GM18519 (cell line): ENCODE results near the gene OSGIN1.

Experiments used
- ATAC-seq: cut with Tn5 transposase; IDR thresholded peaks from one replicate; pipeline ENCODE4 v1.9.1; 2021; ENCODE audit warnings: mild to moderate bottlenecking, moderate library complexity; ENCODE audit not compliant: unreplicated experiment, low FRiP score

Gene OSGIN1

DNA sequence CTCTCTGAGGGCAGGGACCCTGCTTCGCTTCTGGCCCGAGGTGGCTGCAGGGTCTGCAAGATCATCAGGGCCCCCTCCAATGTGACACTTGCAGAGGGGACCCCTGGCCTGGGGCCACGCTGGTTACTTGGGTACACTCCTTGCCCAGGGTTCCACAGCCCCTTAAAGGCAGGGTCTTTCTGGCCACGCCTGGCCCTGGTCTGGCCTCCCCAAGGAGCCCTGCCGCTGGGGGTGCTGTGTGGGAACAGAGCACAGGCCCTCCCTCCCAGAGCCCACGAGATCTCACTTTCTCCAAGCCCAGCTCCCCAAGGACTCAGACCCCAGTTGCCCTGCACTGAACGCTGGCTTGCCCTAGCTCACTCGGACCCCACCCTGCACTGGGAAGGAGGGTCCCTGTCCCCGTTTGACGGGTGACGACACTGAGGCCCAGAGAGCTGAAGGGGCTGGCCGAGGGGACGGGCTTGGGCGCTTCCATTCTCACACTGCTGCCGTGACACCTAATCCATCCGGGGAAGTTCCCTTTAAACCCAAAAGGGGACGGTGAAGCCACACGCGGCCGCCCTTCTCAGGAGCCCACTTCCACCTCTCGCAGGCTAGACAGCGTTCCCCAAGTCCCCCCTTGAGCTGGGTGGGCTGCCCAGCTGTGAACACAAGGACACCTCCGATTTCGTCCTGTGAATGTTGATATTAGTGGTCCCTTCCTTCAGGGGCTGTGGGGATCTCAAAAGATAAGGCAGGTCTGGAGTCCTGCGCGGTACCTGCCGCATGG, 26.9 kb upstream of the OSGIN1 start:
- no peak for ATAC-seq

DNA sequence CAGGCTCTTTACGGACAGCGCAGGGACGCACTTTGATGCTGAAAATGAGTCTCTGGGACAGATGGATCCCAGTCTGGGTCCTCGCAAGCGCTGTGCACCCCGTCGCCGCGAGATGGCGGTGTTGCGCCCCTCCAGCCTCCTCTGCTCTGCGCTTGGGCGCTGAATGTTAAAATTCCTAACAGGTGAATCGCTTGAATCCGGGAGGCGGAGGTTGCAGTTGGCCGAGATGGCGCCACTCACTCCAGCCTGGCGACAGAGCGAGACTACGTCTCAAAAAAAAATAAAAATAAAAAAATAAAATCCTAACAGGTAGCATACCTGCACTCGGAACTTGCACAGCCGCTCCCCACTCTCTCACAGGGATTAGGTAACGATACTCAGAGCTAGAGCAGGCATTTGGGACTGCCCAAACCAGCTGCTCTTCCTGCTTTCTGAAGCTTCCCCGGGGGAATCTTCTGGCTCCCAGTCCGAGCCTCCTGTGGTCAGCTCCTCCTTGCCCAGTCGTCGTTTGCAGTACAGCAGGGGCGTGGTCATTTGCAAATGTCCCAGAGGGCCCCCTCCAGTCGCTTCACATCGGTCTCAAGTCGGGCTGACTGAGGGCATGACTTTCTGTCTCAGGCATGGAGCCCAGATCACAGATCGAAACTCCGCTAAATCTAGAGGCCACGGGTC, 26.2 kb upstream of the OSGIN1 start:
- ATAC-seq = no peak

DNA sequence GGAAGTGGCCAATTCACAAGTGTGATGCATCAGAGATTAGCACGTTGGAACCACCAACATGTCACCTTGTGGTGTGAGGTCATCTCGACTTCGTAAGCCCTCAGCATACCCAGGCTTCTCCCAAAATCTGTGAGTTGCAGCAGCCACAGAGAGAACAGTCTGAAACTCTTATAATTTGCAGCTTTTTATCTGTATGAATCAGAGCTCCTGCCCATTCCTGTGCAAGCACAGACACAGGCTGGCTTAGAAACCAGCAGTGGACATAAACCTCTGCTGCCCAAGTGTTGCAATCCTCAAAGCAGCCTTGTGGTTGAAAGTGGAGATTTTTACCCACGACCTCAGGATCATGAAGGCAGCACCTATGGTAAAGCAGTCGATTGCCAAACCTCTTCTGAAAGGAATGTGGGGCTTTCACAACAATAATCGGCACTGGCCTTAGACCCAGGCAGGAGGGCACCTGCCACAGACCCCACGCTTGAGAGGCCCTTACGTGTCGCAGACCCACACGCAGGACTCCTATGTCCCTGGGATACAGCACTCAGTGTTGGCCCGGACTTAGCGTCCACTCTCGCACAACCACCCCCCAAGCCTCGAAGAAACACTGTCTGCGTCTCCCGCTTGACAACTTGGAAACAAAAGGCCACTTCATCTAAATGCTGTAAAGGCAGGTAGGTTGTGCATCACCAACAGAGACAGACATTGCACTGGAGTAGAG, 24.5 kb upstream of the OSGIN1 start:
- no peak for ATAC-seq

DNA sequence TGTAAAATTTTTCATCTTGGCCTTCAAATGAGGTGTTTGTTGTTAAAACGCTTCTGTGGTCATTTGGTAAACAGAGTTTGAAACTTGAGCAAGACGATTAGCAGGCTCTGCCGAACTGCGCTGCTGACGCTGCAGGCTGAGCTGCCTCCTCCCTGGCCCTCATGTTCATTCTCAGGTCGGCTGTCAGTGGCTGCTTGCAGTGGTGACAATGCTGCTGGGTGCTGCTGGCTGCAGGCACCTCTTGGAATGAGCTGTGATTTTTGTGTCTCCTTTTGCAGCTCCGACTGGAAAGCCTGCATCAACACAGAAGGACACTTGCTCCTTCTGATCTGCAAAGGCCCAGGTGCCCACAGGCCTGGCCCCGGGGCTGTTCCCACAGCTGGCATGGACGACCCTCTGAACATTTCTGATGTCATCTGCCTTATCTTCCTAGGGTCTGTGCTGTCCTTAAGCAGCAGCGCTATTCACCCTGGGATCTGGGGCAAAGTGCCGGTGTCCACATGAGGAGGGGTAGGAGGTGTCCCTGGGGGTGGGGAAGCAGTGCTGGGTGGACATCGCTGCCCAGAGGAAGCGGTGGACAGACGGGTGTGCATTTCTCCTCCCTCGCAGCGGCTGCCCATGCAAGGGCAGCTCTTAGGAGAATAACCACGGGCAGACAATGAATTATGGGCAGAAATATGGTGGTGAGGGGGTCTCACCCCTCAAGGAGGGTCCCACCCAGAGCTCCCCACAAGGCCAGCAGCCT, 23.1 kb upstream of the OSGIN1 start:
- ATAC-seq = no peak

DNA sequence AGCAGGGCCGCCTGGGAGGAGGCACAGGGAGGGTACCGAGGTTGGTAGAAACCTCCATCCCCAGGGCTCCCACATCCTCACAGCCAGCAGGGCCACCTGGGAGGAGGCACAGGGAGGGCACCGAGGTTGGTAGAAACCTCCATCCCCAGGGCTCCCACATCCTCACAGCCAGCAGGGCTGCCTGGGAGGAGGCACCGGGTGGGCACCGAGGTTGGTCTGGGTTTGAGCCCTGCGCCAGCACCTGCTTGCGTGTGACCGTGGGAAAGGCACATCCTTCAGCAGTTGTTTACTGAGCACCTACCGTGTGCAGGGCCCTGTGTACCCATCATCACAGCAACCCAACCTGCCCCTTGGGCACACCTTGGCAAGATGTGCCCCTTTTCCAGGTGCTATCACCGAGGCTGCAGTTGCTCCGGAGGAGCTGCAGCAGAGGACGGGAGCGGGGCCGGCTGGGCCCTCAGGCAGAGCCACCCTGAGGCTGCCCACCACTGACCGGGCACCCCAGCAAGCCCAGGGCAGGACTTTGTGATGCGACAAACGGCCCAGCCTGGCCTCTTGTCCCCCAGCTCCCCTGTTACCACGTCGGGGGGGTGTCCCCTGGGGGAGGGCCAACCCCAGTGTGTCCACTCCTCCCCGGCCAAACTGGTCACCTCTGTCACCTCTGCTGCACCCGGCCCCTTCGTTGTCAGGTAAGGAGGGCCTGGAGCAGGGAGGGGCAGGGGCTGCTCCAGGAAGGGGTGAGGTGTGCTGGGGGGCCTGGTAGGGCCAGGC, 22.1 kb upstream of the OSGIN1 start:
- no peak for ATAC-seq

DNA sequence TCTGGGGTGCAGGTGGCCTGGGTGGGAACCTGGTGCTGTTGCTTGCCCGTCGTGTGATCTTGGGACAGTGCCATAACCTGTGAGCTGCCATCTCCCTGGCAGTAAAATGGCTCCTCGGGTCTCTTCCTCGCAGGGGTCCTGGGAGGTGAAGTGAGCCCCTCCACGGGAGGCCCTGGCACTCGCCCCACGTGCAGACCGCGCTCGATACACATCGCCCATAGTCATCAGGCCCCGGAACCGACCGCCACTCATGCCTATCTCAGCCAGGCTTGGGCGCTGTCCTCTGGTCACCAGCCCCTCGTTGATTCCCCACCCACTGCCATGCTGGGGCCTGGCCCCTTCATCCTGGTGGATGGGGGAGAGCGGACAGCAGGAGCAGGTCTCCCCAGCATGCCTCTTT, 21.5 kb upstream of the OSGIN1 start:
- no peak for ATAC-seq

DNA sequence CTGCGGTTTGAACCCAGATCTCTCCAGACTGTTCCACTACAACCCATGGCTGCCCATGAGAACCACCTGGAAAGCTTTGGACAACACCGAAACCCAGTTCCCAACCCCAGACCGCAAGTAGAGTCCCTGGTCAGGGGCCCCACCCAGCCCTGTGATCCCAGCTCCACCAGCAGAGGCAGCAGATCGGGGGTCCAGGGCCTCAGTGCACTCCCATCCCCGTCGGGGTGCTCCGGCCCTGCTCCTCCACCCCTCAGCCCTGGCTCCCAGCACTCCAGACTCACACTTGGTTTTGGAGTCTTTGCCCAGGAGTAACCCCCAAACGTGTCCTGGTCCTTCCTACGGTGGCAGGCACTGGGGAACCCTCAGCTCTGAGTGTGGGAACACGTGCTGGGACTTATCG, 20.7 kb upstream of the OSGIN1 start:
- no peak for ATAC-seq

DNA sequence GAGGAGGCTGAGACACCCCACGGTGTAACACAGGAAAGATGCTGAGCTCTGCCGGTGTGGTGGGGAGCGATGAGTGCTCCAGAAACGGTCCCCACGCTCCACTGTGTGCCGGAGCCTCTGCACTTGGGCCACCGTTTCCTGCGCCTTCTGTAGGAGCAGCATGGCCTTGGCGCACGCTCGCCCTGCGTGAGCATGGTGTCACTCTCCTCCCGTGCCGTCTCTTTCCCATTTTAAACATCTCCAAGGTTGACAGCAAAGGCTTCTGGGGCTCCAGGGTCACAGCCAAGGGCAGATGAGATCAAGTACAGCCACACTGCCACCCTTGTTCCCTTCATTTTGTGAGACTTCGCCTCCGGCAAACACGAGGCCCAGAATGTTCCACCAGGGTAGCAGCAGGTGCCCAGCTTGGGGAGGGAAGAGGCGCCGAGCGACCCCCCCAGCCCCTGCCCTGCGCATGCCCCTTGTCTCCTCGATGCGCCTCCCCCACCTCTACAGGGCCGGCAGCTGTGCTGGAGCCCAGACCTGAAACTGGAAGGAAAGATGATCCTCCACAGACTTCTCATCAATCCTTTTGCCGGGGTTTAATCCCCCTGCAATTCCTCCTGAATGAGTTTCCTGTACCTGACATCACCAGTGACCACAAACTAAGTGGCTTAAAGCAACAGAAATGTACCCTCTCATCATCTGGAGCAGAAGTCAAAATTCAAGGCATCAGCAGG, 19.9 kb upstream of the OSGIN1 start:
- ATAC-seq = no peak

DNA sequence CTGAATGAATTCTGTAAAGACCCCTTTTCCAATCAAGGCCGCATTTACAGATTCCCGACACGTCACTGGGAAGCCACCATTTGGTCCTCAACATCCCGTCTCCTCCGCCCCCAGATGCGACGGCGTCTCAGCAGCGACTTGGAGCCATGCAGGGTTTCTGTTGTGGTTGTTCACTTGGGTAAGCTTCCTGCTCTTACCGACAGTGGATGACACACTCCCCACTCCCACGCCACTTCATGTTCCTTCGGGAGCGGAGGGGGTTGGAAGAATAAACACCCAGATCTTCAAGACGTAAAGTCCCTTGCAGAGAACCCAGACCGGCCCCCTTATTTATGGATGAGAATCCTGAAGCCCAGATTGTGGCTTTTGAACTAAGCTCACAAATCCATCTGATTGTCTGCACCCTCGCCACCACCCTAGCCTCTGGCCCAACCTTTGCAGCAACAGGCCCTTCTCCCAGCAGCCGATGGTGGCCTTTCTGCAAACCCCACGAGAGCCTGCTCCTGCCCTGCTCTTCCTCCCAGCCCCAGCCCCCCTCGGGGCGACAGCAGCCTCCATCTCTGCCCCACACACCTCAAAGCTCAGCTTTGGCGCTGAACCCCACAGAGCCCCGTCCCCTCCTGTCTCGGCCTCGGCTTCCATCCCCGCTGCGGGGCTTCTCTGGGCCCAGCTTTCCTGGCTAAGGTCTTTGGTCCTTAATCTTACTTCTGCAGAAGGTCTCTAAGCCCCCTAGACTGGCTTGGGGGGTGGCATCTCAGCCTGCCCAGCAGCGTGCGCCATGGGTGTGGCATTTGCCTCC, 19.0 kb upstream of the OSGIN1 start:
- ATAC-seq = no peak

DNA sequence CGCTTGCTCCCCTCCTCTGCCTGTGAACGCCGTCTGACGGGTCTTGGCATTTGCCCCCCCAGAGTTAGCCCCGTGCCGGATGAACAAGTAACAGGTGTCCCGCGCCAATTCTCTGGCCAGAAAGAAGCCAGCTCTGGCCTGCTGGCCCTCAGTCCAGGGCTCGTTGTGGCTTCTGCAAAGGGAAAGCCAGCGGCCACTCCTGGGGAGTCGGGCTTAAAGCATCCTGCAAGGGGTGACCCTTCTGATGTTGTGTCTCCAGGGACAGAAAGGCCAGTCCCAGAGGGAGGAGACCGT, 18.4 kb upstream of the OSGIN1 start:
- ATAC-seq = no peak

DNA sequence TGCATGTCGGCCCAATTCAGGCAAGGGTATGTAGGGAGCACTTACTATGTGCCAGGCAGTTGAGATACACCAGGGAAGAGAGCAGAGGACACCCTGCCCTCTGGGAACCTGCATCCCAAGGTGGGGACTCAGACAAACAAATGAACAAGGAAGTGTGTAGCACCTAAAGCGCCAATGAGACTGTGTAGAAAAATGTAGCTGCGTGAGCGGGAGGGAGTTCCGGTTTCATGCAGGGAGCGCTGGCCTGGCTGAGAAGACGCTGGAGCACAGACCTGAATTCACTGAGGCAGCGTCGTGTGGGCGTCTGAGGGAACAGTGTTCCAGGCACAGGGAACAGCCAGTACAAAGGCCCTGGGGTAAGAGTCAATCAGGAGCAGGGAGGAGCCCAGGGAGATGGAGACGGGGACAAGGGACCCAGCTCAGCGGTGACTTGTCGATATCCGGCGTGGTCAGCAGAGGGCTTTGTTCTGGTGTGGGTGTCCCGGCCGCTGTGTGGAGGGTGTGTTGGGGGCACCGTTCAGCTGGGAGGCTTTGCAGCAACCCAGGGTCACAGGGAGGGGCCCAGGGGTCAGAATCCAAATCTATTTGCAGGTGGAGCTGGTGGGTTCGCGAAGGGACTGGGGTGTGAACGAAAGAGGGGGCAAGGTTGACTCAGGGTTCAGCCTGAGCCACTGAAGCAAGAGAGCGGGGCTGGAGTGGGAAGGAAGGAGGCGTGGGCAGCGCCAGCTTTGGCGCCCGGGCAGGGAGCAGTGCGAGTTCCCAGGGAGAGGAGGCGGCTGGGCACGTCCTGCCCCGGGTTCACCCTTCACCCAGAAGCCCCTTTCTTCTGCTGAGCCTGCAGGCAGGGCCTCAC, 17.8 kb upstream of the OSGIN1 start:
- no peak for ATAC-seq

DNA sequence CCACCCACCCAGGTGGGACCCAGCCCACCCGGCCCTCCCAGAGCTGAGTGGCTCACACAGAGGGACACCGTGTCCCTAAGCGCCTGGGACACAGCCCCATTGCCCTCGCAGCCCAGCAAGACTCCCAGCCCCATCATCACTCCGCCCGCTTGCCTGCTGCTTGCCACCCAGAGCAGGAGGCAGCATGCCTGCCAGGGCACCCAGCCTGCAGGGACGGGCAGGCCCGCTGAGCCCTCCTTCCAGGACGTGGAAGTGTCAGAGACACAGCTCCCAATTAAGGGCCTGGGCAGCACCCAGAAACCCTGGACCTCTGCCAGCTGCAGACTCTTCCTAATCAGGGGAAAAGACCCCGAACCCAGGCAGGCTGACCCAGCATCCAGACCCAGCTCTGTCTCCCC, 17.2 kb upstream of the OSGIN1 start:
- no peak for ATAC-seq

DNA sequence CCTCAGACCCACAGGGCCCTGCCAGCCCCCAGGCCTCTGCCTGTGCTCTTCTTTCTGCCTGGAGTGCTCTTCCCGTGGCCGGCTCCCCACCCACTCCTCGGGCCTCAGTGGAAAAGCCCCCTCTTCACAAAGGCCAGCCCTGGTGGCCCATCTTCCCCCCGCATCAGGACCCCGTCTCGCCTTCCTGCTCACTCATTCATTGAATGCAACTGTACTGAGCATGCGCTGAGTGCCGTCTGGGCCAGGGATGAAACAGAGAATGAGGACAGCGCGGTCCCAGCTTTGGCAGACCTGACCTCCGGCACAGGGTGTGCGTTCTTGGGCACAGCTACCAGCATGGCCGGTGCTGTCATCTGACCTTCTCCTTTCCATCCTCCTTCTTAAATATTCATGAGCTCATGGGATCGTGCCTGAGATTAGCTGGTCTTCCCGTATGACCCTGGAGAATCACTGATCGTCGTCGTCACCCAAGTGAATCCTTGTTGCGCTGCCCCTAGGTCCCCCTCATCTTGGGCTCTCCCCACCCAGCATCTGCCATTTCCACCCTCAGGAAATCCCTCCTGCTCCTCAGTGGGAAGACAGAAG, 16.4 kb upstream of the OSGIN1 start:
- no peak for ATAC-seq

DNA sequence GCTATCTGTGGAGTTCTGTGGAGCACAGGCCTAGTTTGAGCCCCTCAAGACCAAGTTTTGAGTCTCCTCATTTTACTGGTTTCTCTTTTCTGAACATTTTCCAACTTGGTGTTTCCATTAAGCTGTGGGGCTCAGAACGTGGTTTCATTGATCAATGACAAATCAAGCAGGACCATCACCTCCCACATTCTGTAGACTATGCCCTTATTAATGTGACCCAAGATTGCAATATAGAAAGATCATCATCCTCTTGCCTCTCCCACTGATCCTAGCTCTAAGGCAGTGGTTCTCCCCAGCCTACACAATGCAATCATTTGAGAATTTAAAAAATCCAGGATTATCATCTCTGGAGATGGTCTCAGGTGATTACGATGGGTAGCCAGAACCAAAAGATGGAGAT, 15.8 kb upstream of the OSGIN1 start:
- ATAC-seq = no peak

DNA sequence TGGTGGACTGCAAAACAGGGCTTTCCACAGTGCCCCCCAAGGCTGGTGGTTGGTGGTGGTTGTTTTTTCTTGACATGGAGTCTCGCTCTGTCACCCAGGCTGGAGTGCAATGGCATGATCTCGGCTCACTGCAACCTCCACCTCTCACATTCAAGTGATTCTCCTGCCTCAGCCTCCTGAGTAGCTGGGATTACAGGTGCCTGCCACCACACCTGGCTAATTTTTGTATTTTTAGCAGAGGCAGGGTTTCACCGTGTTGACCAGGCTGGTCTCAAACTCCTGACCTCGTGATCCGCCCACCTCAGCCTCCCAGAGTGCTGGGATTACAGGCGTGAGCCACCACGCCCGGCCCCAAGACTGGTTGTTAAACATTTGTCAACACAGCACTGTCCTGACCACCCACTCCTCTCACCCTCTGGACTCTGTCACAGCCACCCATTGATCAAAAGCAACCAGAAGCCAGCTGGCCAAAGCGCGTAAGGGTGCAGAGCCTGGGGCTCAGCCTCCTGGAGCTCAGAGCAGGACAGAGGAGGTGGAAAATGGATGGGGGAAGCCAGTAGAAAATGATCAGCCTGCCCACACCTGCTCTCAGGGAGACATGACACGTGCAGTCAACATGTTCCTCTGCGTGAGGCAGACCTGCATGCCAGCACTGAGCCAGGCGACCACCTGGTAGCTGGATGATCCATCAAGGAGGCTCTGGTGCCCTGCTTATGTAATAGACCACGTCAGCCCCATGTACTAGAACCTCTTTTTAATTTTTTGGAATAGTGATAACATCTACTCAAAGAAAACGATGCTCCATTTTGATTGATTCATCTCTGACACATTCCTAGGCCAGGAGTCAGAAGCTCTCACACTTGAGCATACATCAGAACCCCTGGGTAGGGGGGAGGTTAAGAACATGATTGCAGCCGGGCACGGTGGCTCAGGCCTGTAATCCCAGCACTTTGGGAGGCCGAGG, 14.8 kb upstream of the OSGIN1 start:
- no peak for ATAC-seq

DNA sequence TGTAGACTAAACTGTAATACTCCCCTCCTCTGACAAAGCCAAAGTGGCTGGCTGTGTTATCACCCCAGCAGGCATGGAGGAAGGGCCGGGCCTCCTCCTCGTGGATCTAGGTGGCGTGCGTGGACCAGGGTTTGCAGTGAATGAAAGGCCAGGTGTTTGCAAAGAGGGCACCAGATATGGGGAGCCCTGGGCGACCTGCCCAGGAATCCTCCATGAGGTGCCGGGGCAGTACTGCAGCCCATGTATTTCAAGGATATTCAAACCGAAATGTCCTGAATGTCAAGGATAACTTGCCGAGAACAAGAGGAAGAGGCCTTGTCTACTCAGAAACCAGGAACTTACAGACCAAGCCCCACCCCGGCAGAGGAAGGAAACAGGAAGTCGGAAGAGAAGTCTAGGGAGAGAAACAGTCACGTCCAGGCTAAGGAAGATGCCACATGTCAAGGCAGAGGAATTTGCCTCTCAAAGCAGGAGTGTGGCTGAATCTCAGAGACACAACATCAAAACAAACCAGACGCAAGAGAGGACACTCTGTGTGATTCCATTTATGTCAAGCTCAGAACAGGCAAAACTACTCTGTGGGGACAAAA, 13.7 kb upstream of the OSGIN1 start:
- no peak for ATAC-seq
